Non-pigmented ciliary epithelial cell (primary cell): ENCODE results near the gene WNT10A.

Experiments used
- DNase-seq: peaks from one replicate; pipeline ENCODE4 v3.0.0-alpha.2; 2010; ENCODE audit warnings: low read depth

WNT10A gene

GRCh38 chr2:218857371-218858137, 23.1 kb upstream of the WNT10A start:
- DNase-seq = no peak

GRCh38 chr2:218858138-218858445, 22.6 kb upstream of the WNT10A start:
- no peak for DNase-seq

- no peak for DNase-seq
Measured at GRCh38 chr2:218858671-218859555, 21.7 kb upstream of the WNT10A start.

GRCh38 chr2:218859556-218859987, 21.1 kb upstream of the WNT10A start, which contains the start of gene WNT6:
Gene WNT6, plus strand, starts transcription at chr2:218859805. Its CDS starts 233 bp downstream, at chr2:218860038.
- no peak for DNase-seq

GRCh38 chr2:218859988-218860831, 20.4 kb upstream of the WNT10A start:
- no peak for DNase-seq

GRCh38 chr2:218860950-218861381, 19.7 kb upstream of the WNT10A start:
- DNase-seq = no peak

- DNase-seq = no peak
Measured at GRCh38 chr2:218861645-218862318, 18.9 kb upstream of the WNT10A start.

GRCh38 chr2:218863021-218863520, 17.6 kb upstream of the WNT10A start:
- no peak for DNase-seq

GRCh38 chr2:218865396-218865795, 15.3 kb upstream of the WNT10A start:
- no peak for DNase-seq

GRCh38 chr2:218865999-218866398, 14.7 kb upstream of the WNT10A start:
- DNase-seq = no peak

GRCh38 chr2:218867900-218868299, 12.8 kb upstream of the WNT10A start:
- no peak for DNase-seq

GRCh38 chr2:218869064-218869463, 11.6 kb upstream of the WNT10A start:
- no peak for DNase-seq

- DNase-seq = no peak
Measured at GRCh38 chr2:218870984-218871344, 9.7 kb upstream of the WNT10A start.

- no peak for DNase-seq
Measured at GRCh38 chr2:218871345-218872302, 9.0 kb upstream of the WNT10A start.

GRCh38 chr2:218872645-218873358, 7.8 kb upstream of the WNT10A start:
- no peak for DNase-seq

- no peak for DNase-seq
Measured at GRCh38 chr2:218873359-218874194, 7.1 kb upstream of the WNT10A start.

GRCh38 chr2:218875692-218876246, 4.9 kb upstream of the WNT10A start:
- DNase-seq = no peak

GRCh38 chr2:218876562-218877219, 4.0 kb upstream of the WNT10A start:
- no peak for DNase-seq
